NOMO-1 treated with DMSO at 0.1 percent for 48 hours (cell line): ENCODE data around the gene ACTRT2.

Source experiments
- DNase-seq: peaks from one replicate; lab custom pipeline; 2025; ENCODE audit not compliant: unreplicated experiment; lab: John Stamatoyannopoulos, UW

The ACTRT2 gene

DNA sequence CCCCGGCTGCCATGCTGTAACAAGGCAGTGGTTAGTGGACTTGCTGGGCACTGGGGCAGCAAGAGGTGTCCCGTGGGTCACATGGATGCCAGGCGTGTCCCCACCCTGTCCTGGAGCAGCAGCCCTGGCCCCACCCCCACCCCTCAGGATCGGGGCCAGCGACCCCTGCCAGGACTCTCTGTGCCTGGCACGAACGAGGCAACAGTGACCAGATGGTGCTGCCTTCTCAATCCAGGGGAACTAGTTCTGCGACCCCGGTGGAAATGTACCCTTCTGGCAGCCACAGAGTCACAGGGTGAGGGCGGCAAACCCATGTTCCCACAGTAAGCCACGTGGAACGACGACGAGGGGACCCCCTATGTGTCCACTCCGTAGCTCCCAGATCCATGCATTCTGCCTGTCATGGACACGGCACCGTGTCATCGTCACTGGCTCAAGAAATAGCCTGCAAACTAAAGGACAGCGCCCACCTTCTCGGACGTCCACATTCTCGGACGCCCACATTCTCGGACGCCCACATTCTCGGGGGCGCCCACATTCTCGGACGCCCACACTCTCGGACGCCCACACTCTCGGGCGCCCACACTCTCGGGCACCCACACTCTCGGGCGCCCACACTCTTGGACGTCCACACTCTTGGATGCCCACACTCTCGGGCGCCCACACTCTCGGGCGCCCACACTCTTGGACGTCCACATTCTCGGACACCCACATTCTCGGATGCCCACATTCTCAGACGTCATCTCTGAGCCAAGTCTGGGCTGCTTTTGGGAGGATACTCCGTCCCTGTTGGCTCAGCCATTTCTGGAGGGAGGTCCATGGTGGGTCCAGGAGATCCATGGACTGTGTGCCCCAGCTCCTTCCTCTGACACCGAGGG, 19.6 kb upstream of the ACTRT2 start:
- DNase-seq = no peak

- DNase-seq = no peak
Observed at GRCh38 chr1:3002349-3003038, 18.8 kb upstream of the ACTRT2 start.

GRCh38 chr1:3003039-3003940, 18.0 kb upstream of the ACTRT2 start:
- DNase-seq = no peak

GRCh38 chr1:3003941-3004270, 17.4 kb upstream of the ACTRT2 start:
- DNase-seq = no peak

GRCh38 chr1:3004285-3005205, 16.7 kb upstream of the ACTRT2 start:
- DNase-seq = no peak

- DNase-seq = no peak
Observed at GRCh38 chr1:3005771-3006170, 15.5 kb upstream of the ACTRT2 start.

GRCh38 chr1:3007298-3008147, 13.7 kb upstream of the ACTRT2 start:
- DNase-seq = no peak

- DNase-seq = no peak
Observed at GRCh38 chr1:3009021-3009420, 12.2 kb upstream of the ACTRT2 start.

DNA sequence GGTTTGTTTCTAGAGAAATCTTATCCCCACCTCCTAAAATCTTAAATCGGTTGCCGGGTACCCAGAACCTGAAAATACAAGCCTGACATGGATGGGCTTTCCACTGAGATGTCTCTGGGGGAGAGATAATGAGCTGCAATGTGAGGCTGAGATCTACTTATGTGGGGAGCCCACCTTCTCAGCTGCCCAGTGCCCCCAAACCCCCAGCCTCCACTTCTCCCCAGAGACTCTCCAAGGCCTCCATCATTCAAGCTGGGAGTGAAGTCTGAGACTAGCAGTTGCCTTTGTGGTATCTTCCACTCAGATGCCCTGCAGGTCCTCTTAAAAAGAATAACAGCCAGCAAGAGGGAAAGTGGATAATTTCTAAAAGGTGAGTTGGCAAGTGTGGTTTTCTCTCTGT, 11.7 kb upstream of the ACTRT2 start:
- no peak for DNase-seq

DNA sequence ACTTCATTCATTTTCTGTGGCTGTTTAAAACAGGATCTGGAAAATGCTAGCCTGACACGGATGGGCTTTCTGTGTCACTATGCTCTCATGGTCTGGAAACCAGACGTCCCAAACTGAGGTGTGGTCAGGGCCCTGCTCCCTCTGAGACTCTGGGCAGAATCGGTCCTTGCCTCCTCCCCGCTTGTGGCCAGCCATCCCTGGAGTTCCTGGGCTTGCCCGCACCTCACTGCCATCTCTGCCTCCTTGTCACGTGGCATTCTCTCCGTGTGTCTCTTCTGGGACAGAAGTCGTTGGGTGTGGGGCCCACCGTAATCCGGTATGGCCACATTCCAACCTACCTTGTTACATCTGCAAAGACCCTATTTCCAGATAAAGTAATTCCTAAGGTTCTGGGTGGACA, 10.1 kb upstream of the ACTRT2 start:
- no peak for DNase-seq

DNA sequence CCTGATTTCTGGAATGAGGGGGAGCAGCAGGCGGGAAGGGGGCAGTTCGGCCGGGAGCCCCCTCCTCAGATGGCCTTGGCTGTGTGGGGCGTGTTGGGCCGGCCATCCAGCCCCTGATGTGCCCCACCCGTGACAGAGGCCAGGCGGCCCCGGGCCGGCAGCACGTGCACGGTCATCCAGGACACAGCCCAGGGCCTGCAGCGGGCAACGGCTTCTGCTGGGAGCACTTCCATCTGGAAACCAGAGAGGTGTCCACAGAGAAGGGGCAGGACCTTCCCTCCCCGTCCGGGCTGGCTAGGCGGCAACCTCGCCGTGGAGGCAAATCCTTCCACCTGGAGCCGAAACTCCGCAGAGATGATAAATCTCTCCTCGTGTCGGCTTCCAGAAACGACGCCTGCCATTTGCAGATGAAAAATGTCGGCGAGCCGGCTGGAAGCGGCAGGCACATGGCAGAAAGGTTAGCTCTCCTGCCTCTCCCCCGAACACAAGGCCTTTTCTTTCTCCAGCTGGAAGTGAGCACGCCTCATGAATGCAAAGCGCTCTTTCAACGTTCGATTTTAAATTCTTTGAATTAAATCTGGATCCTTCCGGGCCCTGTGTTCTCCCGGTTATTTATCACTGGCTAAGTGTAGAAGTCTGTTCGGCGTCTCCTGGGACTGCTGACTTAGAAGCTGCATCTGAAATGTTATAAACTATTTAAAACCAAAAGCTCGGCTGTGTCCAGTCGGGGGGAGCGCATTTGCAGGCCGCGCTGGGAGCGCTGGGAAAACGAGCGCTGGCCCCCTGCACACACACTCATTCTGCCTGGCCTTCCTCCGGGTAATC, 9.4 kb upstream of the ACTRT2 start:
- DNase-seq = no peak

DNA sequence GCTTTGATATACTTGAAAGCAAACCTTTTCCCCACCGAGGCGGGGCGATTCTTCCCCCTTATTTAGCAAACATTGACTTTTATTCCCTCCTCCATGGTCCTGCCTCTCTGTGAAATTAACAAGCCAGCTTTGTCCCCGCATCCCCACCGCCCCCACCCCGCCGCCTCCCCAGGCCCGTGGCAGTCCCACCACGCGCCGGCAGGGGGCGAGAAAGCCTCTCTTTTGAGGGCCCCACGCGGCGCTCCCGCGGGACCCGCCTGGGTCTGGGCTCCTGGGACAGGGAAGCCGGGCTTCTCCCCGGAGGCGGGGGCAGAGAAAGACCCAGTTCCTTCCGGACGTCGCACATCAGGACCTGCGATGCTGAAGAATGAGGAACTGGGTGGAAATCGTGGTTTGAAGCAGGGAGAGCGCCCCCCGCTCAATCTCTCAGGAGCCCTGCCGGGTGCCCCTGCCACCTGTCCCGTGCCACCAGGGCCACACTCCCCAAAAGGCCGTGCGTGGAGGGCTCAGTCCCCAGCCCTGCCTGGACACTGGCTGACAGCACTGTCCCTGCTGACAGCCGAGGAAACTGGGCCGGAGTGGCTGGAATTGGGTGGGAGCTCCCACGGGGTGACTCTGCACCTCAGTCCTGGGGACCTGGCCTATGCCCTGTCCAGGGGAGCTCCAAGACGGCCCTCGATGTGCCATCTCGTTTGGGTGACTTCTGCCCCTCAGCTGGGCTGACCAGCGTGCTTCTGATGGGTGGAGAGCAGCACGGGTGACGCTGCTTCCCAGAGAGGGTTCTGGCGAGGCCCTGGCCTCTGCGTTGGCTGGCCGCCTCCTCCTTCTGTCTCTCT, 8.6 kb upstream of the ACTRT2 start:
- DNase-seq = no peak

DNA sequence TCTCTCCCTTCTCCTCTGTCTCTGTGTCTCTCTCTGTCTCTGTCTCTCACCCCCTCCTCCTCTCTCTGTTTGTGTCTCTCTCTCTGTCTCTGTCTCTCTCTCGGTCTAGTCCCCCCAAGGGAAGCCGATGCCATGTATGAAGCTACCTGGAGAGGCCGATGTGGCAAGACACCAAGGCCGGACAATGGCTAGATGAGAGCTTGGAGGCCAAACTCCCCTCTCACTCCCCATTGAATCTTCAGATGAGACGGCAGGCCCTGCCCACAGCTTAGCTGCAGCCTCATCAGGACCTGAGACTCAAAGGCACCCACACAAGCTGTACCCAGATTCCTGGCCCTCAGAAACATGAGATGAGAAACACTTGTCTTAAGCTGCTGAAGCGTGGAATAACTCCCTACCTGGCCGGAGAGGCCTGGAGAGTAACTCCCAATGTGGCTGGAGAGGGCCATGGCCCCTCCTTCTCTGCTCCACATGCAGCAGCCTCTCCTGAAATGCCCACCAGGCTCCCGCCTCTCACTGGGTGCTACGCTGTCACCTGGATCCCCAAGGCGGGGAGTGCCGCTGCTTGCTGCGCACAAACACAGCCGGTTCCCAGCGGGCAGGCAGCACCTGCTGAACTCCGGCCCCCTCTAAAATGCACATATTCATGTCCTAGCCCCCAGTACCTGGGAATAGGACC, 7.8 kb upstream of the ACTRT2 start:
- DNase-seq = no peak

GRCh38 chr1:3014050-3014440, 7.2 kb upstream of the ACTRT2 start:
- no peak for DNase-seq

GRCh38 chr1:3014443-3015268, 6.6 kb upstream of the ACTRT2 start:
- no peak for DNase-seq

DNA sequence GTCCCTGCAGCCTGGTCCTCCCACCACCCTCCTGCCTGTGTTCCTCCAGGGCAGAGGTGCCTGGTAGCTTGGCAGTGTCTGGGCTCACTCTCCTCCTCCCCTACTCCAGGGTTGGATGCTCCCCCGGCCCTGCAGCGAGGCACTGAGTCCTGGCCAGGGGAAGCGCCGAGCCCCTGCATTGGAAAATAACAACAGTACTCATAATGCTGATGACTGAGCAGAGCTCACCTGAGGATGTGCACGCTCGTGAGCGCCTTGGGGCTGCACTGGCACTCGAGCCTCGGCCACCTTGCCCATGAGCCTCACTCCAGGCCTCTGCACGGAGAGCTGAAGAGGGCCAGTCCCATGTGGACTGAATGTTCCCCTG, 6.0 kb upstream of the ACTRT2 start:
- no peak for DNase-seq

DNA sequence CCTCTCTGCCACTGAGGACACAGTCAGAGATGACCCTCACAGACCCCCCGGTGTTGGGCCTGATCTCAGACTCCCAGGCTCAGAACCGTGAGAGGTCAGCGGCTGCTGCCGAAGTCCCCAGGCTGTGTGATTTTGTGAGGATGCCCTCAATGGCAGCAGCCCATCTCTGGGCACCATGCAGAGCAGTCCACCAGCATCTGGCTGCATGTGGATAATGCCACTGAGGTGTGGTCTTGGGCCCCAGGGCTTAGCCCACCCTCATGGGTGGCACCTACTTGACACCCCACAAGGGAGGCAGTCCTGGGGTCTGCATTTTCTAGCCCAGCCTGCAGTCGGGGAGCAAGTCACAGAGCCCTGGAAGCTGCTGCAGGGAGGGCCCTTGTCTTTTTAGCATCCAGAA, 5.5 kb upstream of the ACTRT2 start:
- DNase-seq = no peak
